NAMALWA (cell line): ENCODE data around the gene PASD1.
"Not testable (repeated sequence)": the region's sequence is repeated elsewhere in the genome, so short reads cannot be mapped to it uniquely, and the experiment has no call there.

ENCODE experiments used
- DNase-seq: peaks from one replicate; pipeline ENCODE4 v3.0.0-alpha.2; 2015; ENCODE audit warnings: low spot score

Gene PASD1, protein sequence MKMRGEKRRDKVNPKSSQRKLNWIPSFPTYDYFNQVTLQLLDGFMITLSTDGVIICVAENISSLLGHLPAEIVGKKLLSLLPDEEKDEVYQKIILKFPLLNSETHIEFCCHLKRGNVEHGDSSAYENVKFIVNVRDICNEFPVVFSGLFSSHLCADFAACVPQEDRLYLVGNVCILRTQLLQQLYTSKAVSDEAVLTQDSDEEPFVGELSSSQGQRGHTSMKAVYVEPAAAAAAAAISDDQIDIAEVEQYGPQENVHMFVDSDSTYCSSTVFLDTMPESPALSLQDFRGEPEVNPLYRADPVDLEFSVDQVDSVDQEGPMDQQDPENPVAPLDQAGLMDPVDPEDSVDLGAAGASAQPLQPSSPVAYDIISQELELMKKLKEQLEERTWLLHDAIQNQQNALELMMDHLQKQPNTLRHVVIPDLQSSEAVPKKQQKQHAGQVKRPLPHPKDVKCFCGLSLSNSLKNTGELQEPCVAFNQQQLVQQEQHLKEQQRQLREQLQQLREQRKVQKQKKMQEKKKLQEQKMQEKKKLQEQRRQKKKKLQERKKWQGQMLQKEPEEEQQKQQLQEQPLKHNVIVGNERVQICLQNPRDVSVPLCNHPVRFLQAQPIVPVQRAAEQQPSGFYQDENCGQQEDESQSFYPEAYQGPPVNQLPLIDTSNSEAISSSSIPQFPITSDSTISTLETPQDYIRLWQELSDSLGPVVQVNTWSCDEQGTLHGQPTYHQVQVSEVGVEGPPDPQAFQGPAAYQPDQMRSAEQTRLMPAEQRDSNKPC

GRCh38 chrX:151563449-151563848 lies at the start of gene PASD1:
Gene PASD1, plus strand, starts transcription at chrX:151563675. Its CDS starts 37,879 bp downstream, at chrX:151601554.
- DNase-seq = no peak

- peak; percentile 40 for DNase-seq
Measured at GRCh38 chrX:151515237-151515636, 48.2 kb upstream of the PASD1 start.

DNA sequence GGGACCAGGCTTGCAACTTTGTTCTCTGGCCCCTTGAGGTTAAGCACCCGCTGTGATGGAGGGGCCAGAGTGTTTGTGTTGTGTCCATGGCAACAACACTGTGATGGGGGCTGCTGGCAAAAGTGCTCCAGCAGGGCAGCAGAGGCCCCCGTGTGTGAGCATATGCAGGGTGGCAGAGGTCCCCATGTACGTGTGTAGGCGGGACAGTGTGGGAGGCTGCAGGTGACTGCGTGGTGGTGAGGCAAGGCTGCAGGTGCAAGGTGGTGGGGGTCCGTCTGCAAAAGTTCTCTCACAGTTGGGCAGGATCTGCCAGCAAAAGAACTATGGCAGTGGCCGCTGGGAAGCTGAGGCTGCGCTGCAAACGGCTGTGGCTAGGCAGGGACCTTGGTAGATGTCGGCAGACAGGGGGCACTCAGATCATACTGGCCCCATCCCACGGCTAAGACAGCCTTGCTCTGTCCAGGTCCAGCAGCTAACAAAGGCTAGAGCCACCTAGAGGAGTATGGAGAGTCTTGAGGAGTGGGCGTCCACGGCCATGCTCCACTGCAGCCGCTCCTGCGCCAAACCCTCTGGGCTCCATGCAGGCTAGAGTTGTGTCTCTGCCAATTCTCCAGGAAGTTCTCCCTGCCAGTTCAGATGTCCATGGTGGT lies 46.8 kb upstream of the PASD1 start:
- no peak for DNase-seq

- DNase-seq = no peak
Measured at GRCh38 chrX:151517421-151517820, 46.1 kb upstream of the PASD1 start.

DNA sequence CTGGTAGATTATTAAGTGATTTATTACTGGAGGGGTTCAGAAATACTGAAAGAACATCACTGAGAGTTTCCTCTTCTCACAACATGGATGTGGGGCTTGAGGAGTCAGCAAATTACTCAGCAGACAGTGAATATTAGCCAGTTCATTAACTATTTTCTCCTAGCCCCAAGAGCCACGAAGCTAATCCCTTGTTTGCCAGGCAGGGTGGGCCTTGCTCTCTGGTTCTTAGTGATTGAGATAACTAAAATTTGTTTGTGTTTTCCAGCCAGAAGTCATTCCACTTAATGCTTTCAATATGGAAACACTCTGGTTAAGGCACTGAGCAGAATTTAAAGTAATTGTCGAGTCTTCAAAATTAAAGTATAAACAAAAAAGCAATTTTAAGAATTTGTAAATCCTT lies 40.1 kb upstream of the PASD1 start:
- no peak for DNase-seq

DNA sequence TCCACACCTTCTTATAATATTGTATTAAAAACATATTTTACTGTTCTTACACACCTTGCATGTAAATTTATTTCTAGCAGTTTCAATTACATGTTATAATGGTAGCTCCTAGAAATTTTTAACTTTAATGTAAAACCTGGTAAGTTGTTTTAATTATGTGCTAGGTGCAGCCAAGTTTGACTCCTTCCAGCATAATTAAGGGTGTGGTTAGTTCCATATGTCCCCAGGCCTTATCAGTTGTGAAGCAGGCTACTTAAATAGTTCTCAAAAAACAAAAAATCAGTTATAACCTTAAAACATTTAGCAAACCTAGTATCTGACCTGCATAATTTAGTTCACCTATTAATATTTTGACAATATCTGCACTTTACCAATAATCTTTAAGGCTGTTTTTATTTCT lies 26.9 kb upstream of the PASD1 start:
- no peak for DNase-seq

GRCh38 chrX:151537572-151537971 lies 25.9 kb upstream of the PASD1 start:
- no peak for DNase-seq

GRCh38 chrX:151538190-151539122 lies 25.0 kb upstream of the PASD1 start:
- DNase-seq = no peak

DNA sequence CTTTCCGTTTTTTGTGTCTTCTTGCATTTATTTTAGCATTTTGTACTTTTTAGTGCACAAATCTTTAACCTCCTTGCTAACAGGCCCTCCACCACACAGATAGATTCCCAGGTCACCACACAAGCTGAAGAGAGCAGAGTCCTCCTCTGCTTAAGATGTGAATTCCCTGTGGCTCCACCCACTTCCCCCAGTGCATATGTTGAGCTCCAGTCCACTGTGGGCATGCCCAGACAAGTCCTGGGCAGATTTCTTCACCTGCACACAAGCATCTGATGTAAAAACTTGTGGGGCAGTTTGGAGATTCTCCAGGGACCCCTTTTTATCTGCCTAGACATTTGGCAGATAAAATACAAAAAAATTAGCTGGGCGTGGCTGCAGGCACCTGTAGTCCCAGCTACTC lies 19.8 kb upstream of the PASD1 start:
- DNase-seq = no peak

DNA sequence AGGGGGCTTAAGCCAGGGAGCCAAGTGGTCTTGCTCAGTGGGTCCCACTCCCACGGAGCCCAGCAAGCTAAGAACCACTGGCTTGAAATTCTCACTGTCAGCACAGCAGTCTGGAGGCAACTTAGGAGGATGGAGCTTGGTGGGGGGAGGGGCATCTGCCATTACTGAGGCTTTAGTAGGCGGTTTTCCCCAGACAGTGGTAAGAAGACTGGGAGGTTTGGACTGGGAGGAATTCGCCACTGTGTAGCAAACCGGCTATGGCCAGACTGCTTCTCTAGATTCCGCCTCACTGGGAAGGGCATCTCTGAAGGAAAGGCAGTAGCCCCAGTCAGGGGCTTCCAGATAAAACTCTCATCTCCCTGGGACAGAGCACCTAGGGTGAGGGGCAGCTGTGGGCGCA lies 17.2 kb upstream of the PASD1 start:
- not testable (repeated sequence) for DNase-seq

DNA sequence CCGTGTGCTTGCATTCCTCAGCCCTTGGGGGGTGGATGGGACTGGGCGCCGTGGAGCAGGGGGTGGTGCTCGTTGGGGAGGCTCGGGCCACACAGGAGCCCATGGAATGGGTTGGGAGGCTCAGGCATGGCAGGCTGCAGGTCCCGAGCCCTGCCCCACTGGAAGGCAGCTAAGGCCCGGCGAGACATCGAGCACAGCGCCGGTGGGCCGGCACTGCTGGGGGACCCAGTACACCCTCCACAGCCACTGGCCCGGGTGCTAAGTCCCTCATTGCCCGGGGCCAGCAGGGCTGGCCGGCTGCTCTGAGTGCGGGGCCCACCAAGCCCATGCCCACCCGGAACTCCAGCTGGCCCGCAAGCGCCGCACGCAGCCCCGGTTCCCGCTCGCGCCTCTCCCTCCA lies 12.3 kb upstream of the PASD1 start:
- DNase-seq = not testable (repeated sequence)

GRCh38 chrX:151552743-151553142 lies 10.7 kb upstream of the PASD1 start:
- DNase-seq = no peak

- DNase-seq = not testable (repeated sequence)
Measured at GRCh38 chrX:151555301-151555700, 8.2 kb upstream of the PASD1 start.

DNA sequence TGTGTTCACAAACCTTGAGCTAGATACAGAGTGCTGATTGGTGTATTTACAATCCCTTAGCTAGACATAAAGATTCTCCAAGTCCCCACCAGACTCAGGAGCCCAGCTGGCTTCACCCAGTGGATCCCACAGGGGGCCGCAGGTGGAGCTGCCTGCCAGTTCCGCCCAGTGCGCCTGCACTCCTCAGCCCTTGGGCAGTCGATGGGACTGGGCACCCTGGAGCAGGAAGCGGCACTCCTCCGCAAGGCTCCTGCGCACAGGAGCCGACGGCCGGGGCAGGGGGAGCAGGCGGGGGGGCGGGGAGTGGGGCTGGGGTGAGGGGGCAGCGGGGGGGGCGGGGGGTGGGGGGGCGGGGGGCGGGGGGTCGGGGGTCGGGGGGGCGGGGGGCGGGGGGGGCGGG lies 990 bp upstream of the PASD1 start:
- DNase-seq = not testable (repeated sequence)

DNA sequence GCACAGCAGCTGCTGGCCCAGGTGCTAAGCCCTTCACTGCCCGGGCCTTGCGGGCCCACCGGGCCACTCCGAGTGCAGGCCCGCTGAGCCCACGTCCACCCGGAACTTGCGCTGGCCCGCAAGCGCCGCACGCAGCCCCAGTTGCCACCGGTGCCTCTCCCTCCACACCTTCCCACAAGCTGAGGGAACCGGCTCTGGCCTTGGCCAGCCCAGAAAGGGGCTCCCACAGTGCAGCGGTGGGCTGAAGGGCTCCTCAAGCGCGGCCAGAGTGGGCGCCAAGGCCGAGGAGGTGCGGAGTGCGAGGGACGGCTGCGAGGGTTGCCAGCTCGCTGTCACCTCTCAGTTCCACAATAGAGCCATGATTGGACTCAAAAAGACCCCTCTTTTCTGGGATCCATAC lies 472 bp upstream of the PASD1 start:
- DNase-seq = not testable (repeated sequence)

- no peak for DNase-seq
Measured at GRCh38 chrX:151564035-151564434, 560 bp downstream of the PASD1 start.

- DNase-seq = not testable (repeated sequence)
Measured at GRCh38 chrX:151566872-151567271, 3.4 kb downstream of the PASD1 start.

- no peak for DNase-seq
Measured at GRCh38 chrX:151570561-151570960, 7.1 kb downstream of the PASD1 start.

DNA sequence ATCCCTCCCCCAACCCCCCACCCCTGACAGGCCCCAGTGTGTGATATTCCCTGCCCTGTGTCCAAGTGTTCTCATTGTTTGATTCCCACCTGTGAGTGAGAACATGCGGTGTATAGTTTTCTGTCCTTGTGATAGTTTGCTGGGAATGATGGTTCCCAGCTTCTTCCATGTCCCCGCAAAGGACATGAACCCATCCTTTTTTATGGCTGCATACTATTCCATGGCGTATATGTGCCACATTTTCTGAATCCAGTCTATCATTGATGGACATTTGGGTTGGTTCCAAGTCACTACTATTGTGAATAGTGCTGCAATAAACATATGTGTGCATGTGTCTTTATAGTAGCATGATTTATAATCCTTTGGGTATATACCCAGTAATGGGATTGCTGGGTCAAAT lies 29.9 kb downstream of the PASD1 start:
- DNase-seq = not testable (repeated sequence)

GRCh38 chrX:151596282-151596681 lies 32.8 kb downstream of the PASD1 start:
- no peak for DNase-seq

DNA sequence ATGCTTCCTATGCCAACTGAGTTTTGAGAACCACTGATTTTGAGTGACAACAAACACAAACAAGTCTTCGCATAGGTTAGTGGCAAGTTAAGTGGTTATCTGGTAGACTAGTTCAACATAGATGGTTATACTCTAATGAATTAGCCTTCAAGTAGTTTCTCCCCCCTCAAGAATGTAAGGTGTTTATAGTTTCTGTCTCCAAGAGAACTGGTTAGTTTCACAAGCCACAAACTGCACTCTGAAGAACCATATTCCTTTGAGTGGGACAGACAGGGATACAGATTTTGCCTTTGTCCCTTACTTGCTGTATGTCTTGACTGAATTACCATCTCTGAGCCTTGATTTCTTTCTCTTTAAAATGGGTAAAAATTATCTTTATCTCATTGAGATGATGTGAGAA lies 41.5 kb downstream of the PASD1 start:
- no peak for DNase-seq

DNA sequence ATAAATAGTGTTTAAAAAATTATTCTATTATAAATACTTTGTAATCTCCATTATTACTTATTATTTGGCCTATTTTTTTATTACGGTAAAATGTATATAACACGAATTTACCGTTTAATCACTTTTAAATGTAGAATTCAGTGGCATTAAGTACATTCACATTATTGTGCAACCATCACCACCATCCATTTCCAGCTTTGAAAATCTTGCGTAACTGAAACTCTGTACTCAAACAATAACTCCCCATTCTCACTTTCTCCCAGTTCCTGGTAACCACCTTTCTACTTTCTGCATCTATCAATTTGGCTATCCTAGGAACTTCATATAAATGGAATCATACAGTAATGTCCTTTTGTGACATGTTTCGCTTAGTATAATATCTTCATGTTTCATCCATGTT lies 45.7 kb downstream of the PASD1 start:
- DNase-seq = no peak
